ENCODE measurements around the gene SULT2B1.

GRCh38 chr19:48530066-48530720, 21.8 kb upstream of the SULT2B1 start:
- no peak for TF ChIP-seq TCF12 (IDR thresholded peaks at IDR 0.05; ENCODE audit: low read depth)
- TF ChIP-seq TAF1 (IDR thresholded peaks at IDR 0.05; ENCODE audit: low read depth) = no peak
- no peak for TF ChIP-seq YY1 (IDR thresholded peaks at IDR 0.05; ENCODE audit: low read depth)
- no peak for TF ChIP-seq CREB1 (IDR thresholded peaks at IDR 0.05; ENCODE audit: low read depth)

Data from Ishikawa (cell line).